A673 (cell line): ENCODE measurements around the gene BCS1L.

ENCODE experiments used
- EZH2 ChIP-seq: fragments of 200-600 bp; sonication (generic); IDR thresholded peaks from 2 replicates; pipeline ENCODE4 v1.6.1; 2017; ENCODE audit warnings: borderline replicate concordance, low read depth, mild to moderate bottlenecking, mixed read lengths, antibody characterized with exemption, low read length; ENCODE audit not compliant: poor library complexity, severe bottlenecking
- TF ChIP-seq, protein P1 (sequence below): fragments of 300-800, 200-600 bp; sonication (generic); conservative IDR thresholded peaks from 2 replicates; pipeline ENCODE4 v1.5.1; 2017; ENCODE audit warnings: low read depth, mild to moderate bottlenecking, antibody characterized with exemption, low read length, moderate library complexity, mixed read lengths

DNA sequence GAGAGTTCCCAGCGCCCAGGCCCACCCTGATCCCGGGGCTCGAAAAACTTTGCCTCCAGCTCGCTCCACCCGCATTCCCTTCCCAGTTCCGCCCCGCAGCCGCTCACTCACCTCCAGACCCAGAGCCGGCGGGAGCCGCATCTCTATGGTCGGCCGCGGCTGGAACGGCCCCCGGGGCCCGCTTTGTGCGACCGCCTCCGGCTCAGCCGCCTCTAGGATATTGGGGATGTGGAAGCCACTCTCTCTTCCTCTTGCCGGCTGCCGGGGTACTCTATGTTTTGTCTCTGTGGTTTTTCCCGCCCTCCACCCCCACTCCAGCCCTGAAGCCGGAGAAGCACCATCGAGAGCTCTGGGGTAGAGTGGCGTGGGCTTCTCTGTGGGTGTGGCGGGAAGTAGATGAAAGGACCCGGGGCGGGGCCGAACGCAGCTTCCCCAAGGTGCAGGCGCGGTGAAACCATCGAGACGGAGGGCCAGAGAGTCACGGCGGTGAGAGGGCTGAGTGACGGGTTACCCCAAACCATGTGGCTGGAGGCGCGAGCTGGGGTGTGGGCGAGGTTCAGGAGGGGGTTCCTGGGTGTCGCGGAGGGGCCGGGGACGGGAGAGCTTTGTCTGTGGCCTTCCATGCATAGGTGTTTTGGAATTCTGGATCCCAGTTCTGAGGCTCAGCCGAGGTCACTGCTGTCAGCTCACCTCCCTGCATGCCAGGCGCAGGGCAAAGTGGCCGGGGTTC lies at the start of gene BCS1L, which contains the start of gene ZNF142:
- TF ChIP-seq, protein P1, sequence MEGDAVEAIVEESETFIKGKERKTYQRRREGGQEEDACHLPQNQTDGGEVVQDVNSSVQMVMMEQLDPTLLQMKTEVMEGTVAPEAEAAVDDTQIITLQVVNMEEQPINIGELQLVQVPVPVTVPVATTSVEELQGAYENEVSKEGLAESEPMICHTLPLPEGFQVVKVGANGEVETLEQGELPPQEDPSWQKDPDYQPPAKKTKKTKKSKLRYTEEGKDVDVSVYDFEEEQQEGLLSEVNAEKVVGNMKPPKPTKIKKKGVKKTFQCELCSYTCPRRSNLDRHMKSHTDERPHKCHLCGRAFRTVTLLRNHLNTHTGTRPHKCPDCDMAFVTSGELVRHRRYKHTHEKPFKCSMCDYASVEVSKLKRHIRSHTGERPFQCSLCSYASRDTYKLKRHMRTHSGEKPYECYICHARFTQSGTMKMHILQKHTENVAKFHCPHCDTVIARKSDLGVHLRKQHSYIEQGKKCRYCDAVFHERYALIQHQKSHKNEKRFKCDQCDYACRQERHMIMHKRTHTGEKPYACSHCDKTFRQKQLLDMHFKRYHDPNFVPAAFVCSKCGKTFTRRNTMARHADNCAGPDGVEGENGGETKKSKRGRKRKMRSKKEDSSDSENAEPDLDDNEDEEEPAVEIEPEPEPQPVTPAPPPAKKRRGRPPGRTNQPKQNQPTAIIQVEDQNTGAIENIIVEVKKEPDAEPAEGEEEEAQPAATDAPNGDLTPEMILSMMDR: no peak
- no peak for TF ChIP-seq EZH2
